K562 (cell line): Measurements from ENCODE around the gene SCN1B. TPM values are rescaled to one million over a fixed set of nuclear protein-coding genes. Genes with fewer than 3 reads are reported as not detected.

Experiments used
- ATAC-seq: fragments of 200-7000 bp; cut with Tn5 transposase; 3 replicates; pipeline ENCODE4 v1.9.1; 2020; ENCODE audit warnings: moderate library complexity
- BruUV-seq: library from RNA; stranded (reverse); fragments of 400-500 nt; replicated peaks from 2 replicates; lab custom pipeline; 2021; lab: Mats Ljungman, UMichigan
- CTCF ChIA-PET: fragments of 300-600 bp; formaldehyde crosslinking; extraction: SDS; loops from one replicate; lab custom pipeline; 2021; ENCODE audit warnings: low intra/inter-chr PET ratio; lab: Yijun Ruan, JAX
- POLR2A ChIA-PET: fragments of 300-600, 350-650 bp; sonication (Branson Sonifier 250); formaldehyde crosslinking; extraction: SDS; loops from one replicate; lab custom pipeline; 2021; ENCODE audit warnings: antibody characterized with exemption, inconsistent platforms; lab: Yijun Ruan, JAX
- DNase-seq, 4 experiments: peaks; one replicate each; pipeline versions ENCODE4 v3.0.0 to v3.0.0-alpha.2; 2011 to 2018; ENCODE audit warnings: low spot score in 3 of 4, mixed read lengths in 3 of 4; ENCODE audit errors: extremely low read depth in 1 of 4
- FAIRE-seq: peaks from 2 replicates; lab custom pipeline; 2011; peaks lifted over from hg19 to GRCh38; lab: Jason Lieb, UNC
- H2AFZ ChIP-seq: 2 replicates; pipeline ENCODE4 v1.6.0; 2011; ENCODE audit warnings: low read depth, low read length, control low read depth, inconsistent platforms
- H3K27ac ChIP-seq: fragments of 200-600 bp; 3 replicates; pipeline ENCODE4 v1.8.0; 2011; ENCODE audit warnings: low read depth, mild to moderate bottlenecking, control low read depth, inconsistent platforms, low read length, moderate library complexity, mixed read lengths; ENCODE audit errors: extremely low read depth
- H3K27me3 ChIP-seq, 2 experiments: fragments of 300-600 bp in 1 of 2; 2 replicates in 1 of 2; 3 replicates in 1 of 2; pipeline versions ENCODE4 v1.6.0 to v1.8.0; 2011; ENCODE audit warnings: inconsistent platforms in 2 of 2, low read length in 2 of 2, mild to moderate bottlenecking in 1 of 2, mixed read lengths in 1 of 2, moderate library complexity in 1 of 2; ENCODE audit not compliant: control insufficient read depth in 2 of 2, insufficient read depth in 2 of 2
- H3K36me3 ChIP-seq: fragments of 300-600 bp; 3 replicates; pipeline ENCODE4 v1.8.0; 2011; ENCODE audit warnings: mild to moderate bottlenecking, low read length, inconsistent platforms; ENCODE audit not compliant: control insufficient read depth, insufficient read depth
- H3K4me1 ChIP-seq, 2 experiments: fragments of 200-600 bp in 1 of 2; replicated peaks in 1 of 2; 2 replicates in 1 of 2; 3 replicates in 1 of 2; pipeline versions ENCODE4 v1.5.1 to v1.8.0; 2011; ENCODE audit warnings: inconsistent platforms in 2 of 2, low read length in 2 of 2, mild to moderate bottlenecking in 1 of 2, mixed read lengths in 1 of 2, moderate library complexity in 1 of 2; ENCODE audit not compliant: control insufficient read depth in 2 of 2, insufficient read depth in 2 of 2
- H3K4me2 ChIP-seq: 2 replicates; pipeline ENCODE4 v1.6.1; 2011; ENCODE audit warnings: low read length, control low read depth, inconsistent platforms, mixed read lengths; ENCODE audit not compliant: insufficient read depth
- H3K4me3 ChIP-seq: fragments of 200-600 bp; sonication (generic), shearing (Covaris generic); 2 replicates; pipeline ENCODE4 v1.5.1; 2016; ENCODE audit warnings: control low read depth, inconsistent platforms
- H3K79me2 ChIP-seq: fragments of 200-600 bp; 3 replicates; pipeline ENCODE4 v1.8.0; 2011; ENCODE audit warnings: low read length, inconsistent platforms; ENCODE audit not compliant: control insufficient read depth, insufficient read depth
- H3K9ac ChIP-seq, 2 experiments: 2 replicates each; pipeline versions ENCODE4 v1.6.0 to v1.6.1; 2011; ENCODE audit warnings: low read depth in 2 of 2, low read length in 2 of 2, control low read depth in 1 of 2, inconsistent platforms in 1 of 2, mild to moderate bottlenecking in 1 of 2, mixed read lengths in 1 of 2; ENCODE audit not compliant: insufficient read depth in 1 of 2
- H3K9me1 ChIP-seq: one replicate; pipeline ENCODE4 v1.6.0; 2011; ENCODE audit warnings: inconsistent platforms, mild to moderate bottlenecking, low read length, moderate library complexity; ENCODE audit not compliant: control insufficient read depth, insufficient read depth
- H3K9me3 ChIP-seq: replicated peaks from 2 replicates; pipeline ENCODE4 v1.5.1; 2011; ENCODE audit warnings: low read depth, low read length, inconsistent platforms; ENCODE audit not compliant: control insufficient read depth, insufficient read depth
- H4K20me1 ChIP-seq: replicated peaks from 2 replicates; pipeline ENCODE4 v1.6.1; 2011; ENCODE audit warnings: low read length, inconsistent platforms, mixed read lengths; ENCODE audit not compliant: control insufficient read depth, insufficient read depth
- ARID4B ChIP-seq: sonication (generic); formaldehyde crosslinking; IDR thresholded peaks from 2 replicates; pipeline ENCODE4 v1.8.0; 2022; ENCODE audit warnings: mild to moderate bottlenecking, missing genetic modification reagents
- KLF16 ChIP-seq: IDR thresholded peaks from 2 replicates; pipeline ENCODE4 v1.6.1; 2016; ENCODE audit warnings: antibody characterized with exemption
- MBD2 ChIP-seq: sonication (generic); IDR thresholded peaks from 2 replicates; pipeline ENCODE4 v1.6.1; 2016; ENCODE audit warnings: low read depth, borderline replicate concordance
- RB1 ChIP-seq: fragments of 450-650 bp; IDR thresholded peaks from 2 replicates; pipeline ENCODE4 v1.6.1; 2017; ENCODE audit warnings: low read depth, mild to moderate bottlenecking
- TCF15 ChIP-seq: fragments of 250-450 bp; sonication (Bioruptor Pico); IDR thresholded peaks from 2 replicates; pipeline ENCODE4 v1.8.0; 2022; ENCODE audit warnings: moderate library complexity, mild to moderate bottlenecking, inconsistent platforms
- ZFP91 ChIP-seq: sonication (generic); formaldehyde crosslinking; IDR thresholded peaks from 2 replicates; pipeline ENCODE4 v1.8.0; 2022; ENCODE audit warnings: mild to moderate bottlenecking, missing genetic modification reagents
- ZMIZ1 ChIP-seq, 2 experiments: fragments of 150-350 bp in 1 of 2; IDR thresholded peaks; 2 replicates each; pipeline ENCODE4 v1.6.1; 2012 to 2016; ENCODE audit warnings: low read depth in 2 of 2, low read length in 2 of 2, mild to moderate bottlenecking in 1 of 2, moderate library complexity in 1 of 2
- ZNF212 ChIP-seq: fragments of 450-650 bp; formaldehyde crosslinking; IDR thresholded peaks from 2 replicates; pipeline ENCODE4 v1.4.0; 2020; ENCODE audit warnings: mild to moderate bottlenecking
- WGBS: fragments of 100-300 bp; shearing (Covaris generic); methylation state at CpG from one replicate; pipeline ENCODE4 v1.1.6; 2016; ENCODE audit warnings: low coverage, mixed read lengths; ENCODE audit not compliant: insufficient coverage; ENCODE audit errors: missing lambda C conversion rate; 5-methylcytosine and 5-hydroxymethylcytosine counted together
- in situ Hi-C: fragments of 300-500 bp; cut with MboI; formaldehyde crosslinking; loops from 4 replicates; pipeline ENCODE4 v1.15.0; 2018; ENCODE audit warnings: inconsistent platforms, mixed read lengths
- intact Hi-C: fragments of 100-400 bp; cut with micrococcal nuclease; formaldehyde crosslinking; loops from 2 replicates; pipeline ENCODE4 v1.14.2; 2022
- polyA plus RNA-seq, 8 experiments: library from polyadenylated mRNA; depleted of rRNA in 4 of 8; stranded (reverse) in 5 of 8; unstranded in 3 of 8; fragments of >200 nt; fragmentation: Nextera tagmentation in 2 of 8; fragmentation: Illumina TruSeq in 1 of 8; extraction: Ambion mirVana in 2 of 8; extraction: Trizol in 1 of 8; gene quantifications; 2 replicates each; pipeline versions ENCODE4 v1.2.1 to v1.2.3, GENCODE V29; 2011 to 2014; ENCODE audit warnings: inconsistent platforms in 1 of 8, missing spikeins in 1 of 8
- total RNA-seq, 7 experiments: library from RNA; depleted of rRNA in 6 of 7; stranded (reverse); fragments of >200 nt in 6 of 7; fragmentation: Illumina TruSeq in 2 of 7; extraction: Trizol in 2 of 7; gene quantifications; 2 replicates each; pipeline versions ENCODE4 v1.2.1 to v1.2.3, GENCODE V29; 2011 to 2021; ENCODE audit warnings: low replicate concordance in 1 of 7

The SCN1B gene
- total and polyA plus RNA-seq, 9 of the 15 experiments (the other 6 are each of a cell fraction or from before 2014, with no cell fraction given) = 0.03 to 2.5 (median 0.91) TPM

- CTCF ChIA-PET = no interaction called here
- Histone ChIP-seq H4K20me1 (no peaks in the 10 kb centered on the region), H3K9ac (no peak overlapping the region), H3K4me2 (no peak overlapping the region), H3K27me3 (peaks cover 23 to 50% of the 10 kb centered on the region in 2 experiments; a peak in 4 of 5 replicates), H2AFZ (no peak overlapping the region), H3K4me3 (no peak overlapping the region), H3K79me2 (no peaks in the 10 kb centered on the region), H3K9me3 (peaks cover 5% of the 10 kb centered on the region; the same call in 1 of the 2 replicates), H3K9me1 (no peaks in the 10 kb centered on the region), H3K36me3 (no peaks in the 10 kb centered on the region), H3K4me1 (peaks cover 1 to 27% of the 10 kb centered on the region in 2 experiments; a peak in 3 of 5 replicates), H3K27ac (no peak overlapping the region)
- intact Hi-C loops = no loop called here
- in situ Hi-C loops = no loop called here
- POLR2A ChIA-PET = no interaction called here
- no TSS peak for BruUV-seq
- TF ChIP-seq ARID4B (no peak), KLF16 (no peak), ZNF212 (CRISPR knock-in tag) (no peak), ZFP91 (CRISPR knock-in tag) (no peak), RB1 (no peak), TCF15 (CRISPR knock-in tag) (no peak), ZMIZ1 (IDR thresholded peaks at IDR 0.05; ENCODE audit: low read depth in 2 of 2, low read length in 2 of 2) (no peak), MBD2 (no peak)
- FAIRE-seq (no peak), ATAC-seq (no peak), DNase-seq (no peak)
- WGBS = 26% methylated on average over 10 of the region's 10 CpGs
These were observed 43.2 kb downstream of the SCN1B start for GRCh38 chr19:35073516-35073915.
